Neural cell (in vitro differentiated cells): Measurements from ENCODE around the gene DPPA4. TPM values are rescaled to one million over a fixed set of nuclear protein-coding genes. Genes with fewer than 3 reads are reported as not detected.

ENCODE experiments used
- H2AFZ ChIP-seq: fragments of 200-600, 300-800 bp; sonication (generic), shearing (Covaris generic); 2 replicates; pipeline ENCODE4 v1.6.0; 2014; ENCODE audit warnings: low read depth, mild to moderate bottlenecking, antibody characterized with exemption, low read length, moderate library complexity
- H3F3A ChIP-seq: fragments of 200-600 bp; shearing (Covaris generic); 2 replicates; pipeline ENCODE4 v1.6.1; 2016; ENCODE audit warnings: mild to moderate bottlenecking, moderate library complexity, mixed read lengths, antibody characterized with exemption, low read length; ENCODE audit not compliant: insufficient read depth, poor library complexity, severe bottlenecking
- H3K27ac ChIP-seq: fragments of 200-600, 300-800 bp; sonication (generic), shearing (Covaris generic); 2 replicates; pipeline ENCODE4 v1.5.1; 2014; ENCODE audit warnings: mild to moderate bottlenecking, low read length, moderate library complexity
- H3K27me3 ChIP-seq: fragments of 300-800, 200-600 bp; sonication (generic), shearing (Covaris generic); 2 replicates; pipeline ENCODE4 v1.6.0; 2014; ENCODE audit warnings: mild to moderate bottlenecking, low read depth, low read length, moderate library complexity; ENCODE audit not compliant: insufficient read depth
- H3K36me3 ChIP-seq: fragments of 300-800, 200-600 bp; sonication (generic), shearing (Covaris generic); 2 replicates; pipeline ENCODE4 v1.5.1; 2014; ENCODE audit warnings: mild to moderate bottlenecking, antibody characterized with exemption, low read length, moderate library complexity; ENCODE audit not compliant: insufficient read depth
- H3K4me2 ChIP-seq: fragments of 300-800, 200-600 bp; sonication (generic), shearing (Covaris generic); 2 replicates; pipeline ENCODE4 v1.6.0; 2014; ENCODE audit warnings: mild to moderate bottlenecking, low read length
- H3K4me3 ChIP-seq: fragments of 300-800, 200-600 bp; sonication (generic), shearing (Covaris generic); 2 replicates; pipeline ENCODE4 v1.5.1; 2014; ENCODE audit warnings: mild to moderate bottlenecking, low read length, moderate library complexity
- H3K79me2 ChIP-seq: fragments of 200-600 bp; shearing (Covaris generic); replicated peaks from 2 replicates; pipeline ENCODE4 v1.6.0; 2014; ENCODE audit warnings: mild to moderate bottlenecking, low read length, moderate library complexity; ENCODE audit not compliant: insufficient read depth
- H3K9ac ChIP-seq: fragments of 300-800, 200-600 bp; sonication (generic), shearing (Covaris generic); 2 replicates; pipeline ENCODE4 v1.6.1; 2016; ENCODE audit warnings: mild to moderate bottlenecking, low read length, mixed read lengths
- H3K9me2 ChIP-seq: fragments of 200-600 bp; shearing (Covaris generic); 2 replicates; pipeline ENCODE4 v1.6.1; 2016; ENCODE audit warnings: mild to moderate bottlenecking, low read length, mixed read lengths; ENCODE audit not compliant: insufficient read depth
- H3K9me3 ChIP-seq: fragments of 200-600, 300-800 bp; sonication (generic), shearing (Covaris generic); 2 replicates; pipeline ENCODE4 v1.6.1; 2016; ENCODE audit warnings: mild to moderate bottlenecking, mixed run types, low read length, moderate library complexity, mixed read lengths
- H4K20me1 ChIP-seq: fragments of 200-600 bp; shearing (Covaris generic); 2 replicates; pipeline ENCODE4 v1.6.1; 2016; ENCODE audit warnings: mild to moderate bottlenecking, mixed run types; ENCODE audit not compliant: insufficient read depth
- EP300 ChIP-seq: fragments of 450-650 bp; conservative IDR thresholded peaks from 2 replicates; pipeline ENCODE4 v1.6.1; 2014; ENCODE audit warnings: antibody characterized with exemption, mild to moderate bottlenecking, moderate library complexity; ENCODE audit not compliant: poor library complexity, severe bottlenecking
- EZH2 ChIP-seq: fragments of 200-600, 300-800 bp; shearing (Covaris generic), sonication (generic); IDR thresholded peaks from 2 replicates; pipeline ENCODE4 v1.6.1; 2014; ENCODE audit warnings: antibody characterized with exemption, low read length, borderline replicate concordance, mild to moderate bottlenecking; ENCODE audit not compliant: insufficient read depth, poor library complexity, severe bottlenecking
- MXI1 ChIP-seq: fragments of 450-650 bp; conservative IDR thresholded peaks from 2 replicates; pipeline ENCODE4 v1.6.1; 2014; ENCODE audit warnings: antibody characterized with exemption, mild to moderate bottlenecking; ENCODE audit not compliant: poor library complexity, severe bottlenecking
- POLR2AphosphoS5 ChIP-seq: IDR thresholded peaks from 2 replicates; pipeline ENCODE4 v1.6.1; 2012
- RAD21 ChIP-seq: fragments of 450-650 bp; conservative IDR thresholded peaks from 2 replicates; pipeline ENCODE4 v1.6.1; 2014; ENCODE audit warnings: antibody characterized with exemption, mild to moderate bottlenecking, moderate library complexity
- SMC3 ChIP-seq: fragments of 450-650 bp; conservative IDR thresholded peaks from 2 replicates; pipeline ENCODE4 v1.6.1; 2014; ENCODE audit warnings: antibody characterized with exemption, mild to moderate bottlenecking, moderate library complexity; ENCODE audit not compliant: poor library complexity
- TAF1 ChIP-seq: IDR thresholded peaks from 2 replicates; pipeline ENCODE4 v1.6.1; 2012; ENCODE audit warnings: low read depth
- polyA plus RNA-seq: library from polyadenylated mRNA; depleted of rRNA; stranded (reverse); fragments of >200 nt; gene quantifications from 2 replicates; pipeline ENCODE4 v1.2.3, GENCODE V29; 2014
- TF ChIP-seq, protein P1 (sequence below): fragments of 450-650 bp; IDR thresholded peaks from 2 replicates; pipeline ENCODE4 v1.5.1; 2014; ENCODE audit warnings: antibody characterized with exemption, mild to moderate bottlenecking, moderate library complexity; ENCODE audit not compliant: poor library complexity, severe bottlenecking
- TF ChIP-seq, protein P2 (sequence below): IDR thresholded peaks from 2 replicates; pipeline ENCODE4 v1.6.1; 2012; ENCODE audit warnings: borderline replicate concordance

The DPPA4 gene
- polyA plus RNA-seq, 1 donor from 2014 or later, result 1.6 TPM

GRCh38 chr3:109328202-109328601, 9.1 kb downstream of the DPPA4 start:
- H3F3A ChIP-seq, result no peaks in the 10 kb centered on the region
- H3K4me3 ChIP-seq, result no peak overlapping the region
- H4K20me1 ChIP-seq, result no peaks in the 10 kb centered on the region
- H3K27ac ChIP-seq, result no peak overlapping the region
- H3K36me3 ChIP-seq, result no peaks in the 10 kb centered on the region
- H3K27me3 ChIP-seq, result no peaks in the 10 kb centered on the region
- no peak overlapping the region for H3K9ac ChIP-seq
- H3K4me2 ChIP-seq, result no peak overlapping the region
- no peaks in the 10 kb centered on the region for H3K9me2 ChIP-seq
- no peak for TF ChIP-seq SMC3
- TF ChIP-seq, protein P1, sequence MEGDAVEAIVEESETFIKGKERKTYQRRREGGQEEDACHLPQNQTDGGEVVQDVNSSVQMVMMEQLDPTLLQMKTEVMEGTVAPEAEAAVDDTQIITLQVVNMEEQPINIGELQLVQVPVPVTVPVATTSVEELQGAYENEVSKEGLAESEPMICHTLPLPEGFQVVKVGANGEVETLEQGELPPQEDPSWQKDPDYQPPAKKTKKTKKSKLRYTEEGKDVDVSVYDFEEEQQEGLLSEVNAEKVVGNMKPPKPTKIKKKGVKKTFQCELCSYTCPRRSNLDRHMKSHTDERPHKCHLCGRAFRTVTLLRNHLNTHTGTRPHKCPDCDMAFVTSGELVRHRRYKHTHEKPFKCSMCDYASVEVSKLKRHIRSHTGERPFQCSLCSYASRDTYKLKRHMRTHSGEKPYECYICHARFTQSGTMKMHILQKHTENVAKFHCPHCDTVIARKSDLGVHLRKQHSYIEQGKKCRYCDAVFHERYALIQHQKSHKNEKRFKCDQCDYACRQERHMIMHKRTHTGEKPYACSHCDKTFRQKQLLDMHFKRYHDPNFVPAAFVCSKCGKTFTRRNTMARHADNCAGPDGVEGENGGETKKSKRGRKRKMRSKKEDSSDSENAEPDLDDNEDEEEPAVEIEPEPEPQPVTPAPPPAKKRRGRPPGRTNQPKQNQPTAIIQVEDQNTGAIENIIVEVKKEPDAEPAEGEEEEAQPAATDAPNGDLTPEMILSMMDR, result no peak
- TF ChIP-seq TAF1, result no peak
- no peak for TF ChIP-seq POLR2AphosphoS5
- no peaks in the 10 kb centered on the region for H3K9me3 ChIP-seq
- no peak overlapping the region for H2AFZ ChIP-seq
- H3K79me2 ChIP-seq, result no peaks in the 10 kb centered on the region

DNA sequence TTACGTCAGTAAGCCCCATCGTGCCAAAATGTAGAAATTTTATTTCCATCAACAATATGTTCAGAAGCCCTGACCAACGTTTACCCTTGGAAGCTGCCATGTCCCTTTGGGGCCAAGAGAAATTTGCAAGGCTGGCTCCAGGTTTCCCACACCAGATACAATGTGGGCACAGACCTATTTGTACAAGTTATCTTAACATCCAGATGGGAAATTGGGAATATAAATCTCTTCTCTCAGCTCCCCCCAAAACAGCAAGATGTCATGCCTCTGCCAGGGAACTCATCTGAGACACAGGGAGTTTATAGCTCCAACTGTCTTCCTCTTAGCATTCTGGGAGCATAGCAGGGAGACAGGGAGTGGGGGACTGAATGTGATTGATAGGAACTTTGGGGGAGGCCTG, 11.7 kb downstream of the DPPA4 start:
- Histone ChIP-seq H3K27me3 (no peaks in the 10 kb centered on the region), H2AFZ (no peak overlapping the region), H3K9ac (no peak overlapping the region), H3K4me3 (no peak overlapping the region), H3K79me2 (no peaks in the 10 kb centered on the region), H3F3A (no peaks in the 10 kb centered on the region), H3K9me2 (no peaks in the 10 kb centered on the region), H3K9me3 (no peaks in the 10 kb centered on the region), H4K20me1 (no peaks in the 10 kb centered on the region), H3K4me2 (no peak overlapping the region), H3K36me3 (no peaks in the 10 kb centered on the region), H3K27ac (no peak overlapping the region)
- TF ChIP-seq POLR2AphosphoS5 (no peak), EZH2 (no peak), MXI1 (no peak), RAD21 (no peak), EP300 (no peak), TAF1 (no peak), SMC3 (no peak)
- TF ChIP-seq, protein P2, sequence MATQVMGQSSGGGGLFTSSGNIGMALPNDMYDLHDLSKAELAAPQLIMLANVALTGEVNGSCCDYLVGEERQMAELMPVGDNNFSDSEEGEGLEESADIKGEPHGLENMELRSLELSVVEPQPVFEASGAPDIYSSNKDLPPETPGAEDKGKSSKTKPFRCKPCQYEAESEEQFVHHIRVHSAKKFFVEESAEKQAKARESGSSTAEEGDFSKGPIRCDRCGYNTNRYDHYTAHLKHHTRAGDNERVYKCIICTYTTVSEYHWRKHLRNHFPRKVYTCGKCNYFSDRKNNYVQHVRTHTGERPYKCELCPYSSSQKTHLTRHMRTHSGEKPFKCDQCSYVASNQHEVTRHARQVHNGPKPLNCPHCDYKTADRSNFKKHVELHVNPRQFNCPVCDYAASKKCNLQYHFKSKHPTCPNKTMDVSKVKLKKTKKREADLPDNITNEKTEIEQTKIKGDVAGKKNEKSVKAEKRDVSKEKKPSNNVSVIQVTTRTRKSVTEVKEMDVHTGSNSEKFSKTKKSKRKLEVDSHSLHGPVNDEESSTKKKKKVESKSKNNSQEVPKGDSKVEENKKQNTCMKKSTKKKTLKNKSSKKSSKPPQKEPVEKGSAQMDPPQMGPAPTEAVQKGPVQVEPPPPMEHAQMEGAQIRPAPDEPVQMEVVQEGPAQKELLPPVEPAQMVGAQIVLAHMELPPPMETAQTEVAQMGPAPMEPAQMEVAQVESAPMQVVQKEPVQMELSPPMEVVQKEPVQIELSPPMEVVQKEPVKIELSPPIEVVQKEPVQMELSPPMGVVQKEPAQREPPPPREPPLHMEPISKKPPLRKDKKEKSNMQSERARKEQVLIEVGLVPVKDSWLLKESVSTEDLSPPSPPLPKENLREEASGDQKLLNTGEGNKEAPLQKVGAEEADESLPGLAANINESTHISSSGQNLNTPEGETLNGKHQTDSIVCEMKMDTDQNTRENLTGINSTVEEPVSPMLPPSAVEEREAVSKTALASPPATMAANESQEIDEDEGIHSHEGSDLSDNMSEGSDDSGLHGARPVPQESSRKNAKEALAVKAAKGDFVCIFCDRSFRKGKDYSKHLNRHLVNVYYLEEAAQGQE, result no peak
- TF ChIP-seq, protein P1, result no peak
